Measurements from ENCODE around the gene ESRRG.
"Not testable (repeated sequence)": the region's sequence is repeated elsewhere in the genome, so short reads cannot be mapped to it uniquely, and the experiment has no call there.

Gene ESRRG

DNA sequence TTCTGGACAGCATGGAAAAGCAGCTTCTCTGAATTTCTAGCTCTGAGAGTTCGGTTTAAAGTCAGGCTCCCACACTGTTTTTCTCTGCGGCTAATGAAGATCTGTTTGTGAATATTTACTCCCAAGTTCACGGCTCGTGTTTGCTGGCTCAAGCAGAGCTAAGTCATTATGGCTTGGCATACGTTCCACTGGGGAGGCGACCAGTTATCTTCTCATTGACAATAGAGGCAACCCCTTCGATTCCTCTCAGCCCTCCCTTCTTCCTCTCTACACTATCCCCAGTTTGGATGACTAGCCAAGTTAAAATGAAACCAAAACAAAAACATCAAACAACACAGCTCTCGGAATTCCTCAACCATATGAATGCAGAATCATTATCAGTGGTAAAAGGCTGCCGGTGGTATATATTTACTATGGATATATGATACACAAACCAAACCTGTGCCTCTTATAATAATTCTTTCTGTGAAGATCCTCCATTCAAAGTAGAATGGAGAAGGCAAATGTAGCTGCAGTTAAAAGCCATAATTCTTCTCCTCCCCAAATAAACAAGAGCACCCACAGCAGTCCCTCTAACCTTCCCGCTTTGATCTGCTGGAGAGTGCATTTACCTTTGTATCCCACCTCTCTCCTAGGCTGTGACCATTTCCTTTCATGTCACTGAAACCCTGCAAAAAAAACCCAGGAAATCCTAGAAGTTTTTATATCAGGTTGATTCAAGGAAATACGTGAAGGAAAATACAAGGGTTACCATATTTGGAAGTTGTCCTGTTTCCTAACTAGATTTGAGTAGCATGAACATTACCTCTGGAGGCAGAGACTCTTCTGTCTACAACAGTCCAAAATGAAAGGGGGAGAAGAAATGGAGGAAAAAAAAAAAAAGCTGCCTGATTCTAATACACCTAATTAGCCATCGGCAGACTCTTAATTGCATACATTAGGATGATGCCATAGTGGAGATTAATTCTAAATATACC is 191.7 kb downstream of the ESRRG start:
- peak; percentile 81 for ATAC-seq
- TF ChIP-seq ZNF565 (CRISPR knock-in tag; conservative IDR thresholded peaks at IDR 0.05; ENCODE audit: low read depth) (no peak), TOX (CRISPR knock-in tag; IDR thresholded peaks at IDR 0.05; ENCODE audit: borderline replicate concordance) (no peak), OSR1 (CRISPR knock-in tag; IDR thresholded peaks at IDR 0.05) (no peak), TCF4 (CRISPR knock-in tag; IDR thresholded peaks at IDR 0.05; ENCODE audit: borderline replicate concordance) (no peak), ZNF70 (CRISPR knock-in tag; IDR thresholded peaks at IDR 0.05) (no peak), ESRRG (CRISPR knock-in tag; IDR thresholded peaks at IDR 0.05) (no peak), PPARA (CRISPR knock-in tag; IDR thresholded peaks at IDR 0.05; ENCODE audit: borderline replicate concordance) (no peak), ARNTL (CRISPR knock-in tag; IDR thresholded peaks at IDR 0.05; ENCODE audit: borderline replicate concordance, low read depth) (no peak), ZC3H10 (CRISPR knock-in tag; IDR thresholded peaks at IDR 0.05) (no peak), CSDC2 (CRISPR knock-in tag; IDR thresholded peaks at IDR 0.05) (no peak), RARB (CRISPR knock-in tag; IDR thresholded peaks at IDR 0.05) (no peak), BACH2 (CRISPR knock-in tag; IDR thresholded peaks at IDR 0.05; ENCODE audit: borderline replicate concordance) (no peak), SNAI2 (CRISPR knock-in tag; IDR thresholded peaks at IDR 0.05) (no peak)
- TF ChIP-seq, protein P1, sequence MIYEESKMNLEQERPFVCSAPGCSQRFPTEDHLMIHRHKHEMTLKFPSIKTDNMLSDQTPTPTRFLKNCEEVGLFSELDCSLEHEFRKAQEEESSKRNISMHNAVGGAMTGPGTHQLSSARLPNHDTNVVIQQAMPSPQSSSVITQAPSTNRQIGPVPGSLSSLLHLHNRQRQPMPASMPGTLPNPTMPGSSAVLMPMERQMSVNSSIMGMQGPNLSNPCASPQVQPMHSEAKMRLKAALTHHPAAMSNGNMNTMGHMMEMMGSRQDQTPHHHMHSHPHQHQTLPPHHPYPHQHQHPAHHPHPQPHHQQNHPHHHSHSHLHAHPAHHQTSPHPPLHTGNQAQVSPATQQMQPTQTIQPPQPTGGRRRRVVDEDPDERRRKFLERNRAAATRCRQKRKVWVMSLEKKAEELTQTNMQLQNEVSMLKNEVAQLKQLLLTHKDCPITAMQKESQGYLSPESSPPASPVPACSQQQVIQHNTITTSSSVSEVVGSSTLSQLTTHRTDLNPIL (CRISPR knock-in tag; IDR thresholded peaks at IDR 0.05; ENCODE audit: low read depth): no peak
- TF ChIP-seq, protein P2, sequence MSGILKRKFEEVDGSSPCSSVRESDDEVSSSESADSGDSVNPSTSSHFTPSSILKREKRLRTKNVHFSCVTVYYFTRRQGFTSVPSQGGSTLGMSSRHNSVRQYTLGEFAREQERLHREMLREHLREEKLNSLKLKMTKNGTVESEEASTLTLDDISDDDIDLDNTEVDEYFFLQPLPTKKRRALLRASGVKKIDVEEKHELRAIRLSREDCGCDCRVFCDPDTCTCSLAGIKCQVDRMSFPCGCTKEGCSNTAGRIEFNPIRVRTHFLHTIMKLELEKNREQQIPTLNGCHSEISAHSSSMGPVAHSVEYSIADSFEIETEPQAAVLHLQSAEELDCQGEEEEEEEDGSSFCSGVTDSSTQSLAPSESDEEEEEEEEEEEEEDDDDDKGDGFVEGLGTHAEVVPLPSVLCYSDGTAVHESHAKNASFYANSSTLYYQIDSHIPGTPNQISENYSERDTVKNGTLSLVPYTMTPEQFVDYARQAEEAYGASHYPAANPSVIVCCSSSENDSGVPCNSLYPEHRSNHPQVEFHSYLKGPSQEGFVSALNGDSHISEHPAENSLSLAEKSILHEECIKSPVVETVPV (CRISPR knock-in tag; IDR thresholded peaks at IDR 0.05): no peak
- TF ChIP-seq, protein P3, sequence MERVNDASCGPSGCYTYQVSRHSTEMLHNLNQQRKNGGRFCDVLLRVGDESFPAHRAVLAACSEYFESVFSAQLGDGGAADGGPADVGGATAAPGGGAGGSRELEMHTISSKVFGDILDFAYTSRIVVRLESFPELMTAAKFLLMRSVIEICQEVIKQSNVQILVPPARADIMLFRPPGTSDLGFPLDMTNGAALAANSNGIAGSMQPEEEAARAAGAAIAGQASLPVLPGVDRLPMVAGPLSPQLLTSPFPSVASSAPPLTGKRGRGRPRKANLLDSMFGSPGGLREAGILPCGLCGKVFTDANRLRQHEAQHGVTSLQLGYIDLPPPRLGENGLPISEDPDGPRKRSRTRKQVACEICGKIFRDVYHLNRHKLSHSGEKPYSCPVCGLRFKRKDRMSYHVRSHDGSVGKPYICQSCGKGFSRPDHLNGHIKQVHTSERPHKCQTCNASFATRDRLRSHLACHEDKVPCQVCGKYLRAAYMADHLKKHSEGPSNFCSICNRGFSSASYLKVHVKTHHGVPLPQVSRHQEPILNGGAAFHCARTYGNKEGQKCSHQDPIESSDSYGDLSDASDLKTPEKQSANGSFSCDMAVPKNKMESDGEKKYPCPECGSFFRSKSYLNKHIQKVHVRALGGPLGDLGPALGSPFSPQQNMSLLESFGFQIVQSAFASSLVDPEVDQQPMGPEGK (CRISPR knock-in tag; IDR thresholded peaks at IDR 0.05; ENCODE audit: borderline replicate concordance): no peak
- TF ChIP-seq, protein P4, sequence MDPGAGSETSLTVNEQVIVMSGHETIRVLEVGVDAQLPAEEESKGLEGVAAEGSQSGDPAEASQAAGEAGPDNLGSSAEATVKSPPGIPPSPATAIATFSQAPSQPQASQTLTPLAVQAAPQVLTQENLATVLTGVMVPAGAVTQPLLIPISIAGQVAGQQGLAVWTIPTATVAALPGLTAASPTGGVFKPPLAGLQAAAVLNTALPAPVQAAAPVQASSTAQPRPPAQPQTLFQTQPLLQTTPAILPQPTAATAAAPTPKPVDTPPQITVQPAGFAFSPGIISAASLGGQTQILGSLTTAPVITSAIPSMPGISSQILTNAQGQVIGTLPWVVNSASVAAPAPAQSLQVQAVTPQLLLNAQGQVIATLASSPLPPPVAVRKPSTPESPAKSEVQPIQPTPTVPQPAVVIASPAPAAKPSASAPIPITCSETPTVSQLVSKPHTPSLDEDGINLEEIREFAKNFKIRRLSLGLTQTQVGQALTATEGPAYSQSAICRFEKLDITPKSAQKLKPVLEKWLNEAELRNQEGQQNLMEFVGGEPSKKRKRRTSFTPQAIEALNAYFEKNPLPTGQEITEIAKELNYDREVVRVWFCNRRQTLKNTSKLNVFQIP (CRISPR knock-in tag; IDR thresholded peaks at IDR 0.05; ENCODE audit: borderline replicate concordance, low read depth): no peak

DNA sequence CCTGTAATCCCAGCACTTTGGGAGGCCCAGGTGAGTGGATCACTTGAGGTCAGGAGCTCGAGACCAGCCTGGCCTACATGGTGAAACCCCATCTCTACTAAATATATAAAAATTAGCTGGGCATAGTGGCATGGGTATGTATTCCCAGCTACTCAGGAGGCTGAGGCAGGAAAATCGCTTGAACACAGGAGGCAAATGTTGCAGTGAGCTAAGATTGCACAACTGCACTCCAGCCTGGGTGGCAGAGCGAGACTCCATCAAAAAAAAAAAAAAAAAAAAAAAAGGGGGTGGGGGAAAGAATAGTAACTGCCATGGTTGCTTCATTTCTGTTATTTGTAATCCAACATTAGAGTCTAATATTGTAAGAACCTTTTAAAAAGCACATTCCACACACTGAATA is 193.4 kb downstream of the ESRRG start:
- not testable (repeated sequence) for ATAC-seq

DNA sequence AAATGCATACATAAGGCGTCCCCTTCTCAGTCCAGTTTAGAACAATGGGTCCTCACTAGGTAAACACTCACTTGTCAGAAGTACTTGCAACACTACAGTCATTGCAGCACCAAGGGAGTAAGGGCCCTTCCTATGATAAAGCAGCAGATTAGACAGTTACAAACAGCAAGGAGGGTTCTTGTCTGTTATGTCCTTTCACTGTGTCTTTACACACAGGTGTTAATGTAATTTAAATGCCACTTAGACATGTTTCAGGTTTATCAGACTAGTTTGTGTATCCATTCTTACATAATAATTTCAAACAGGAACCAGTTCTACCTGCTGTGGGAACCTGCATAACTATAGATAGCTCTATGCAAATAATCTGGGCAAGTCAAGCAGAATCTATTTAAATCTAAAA is 194.4 kb downstream of the ESRRG start:
- no peak for TF ChIP-seq ISL1 (CRISPR knock-in tag; IDR thresholded peaks at IDR 0.05)
- no peak for TF ChIP-seq BACH2 (CRISPR knock-in tag; IDR thresholded peaks at IDR 0.05; ENCODE audit: borderline replicate concordance)
- no peak for ATAC-seq

DNA sequence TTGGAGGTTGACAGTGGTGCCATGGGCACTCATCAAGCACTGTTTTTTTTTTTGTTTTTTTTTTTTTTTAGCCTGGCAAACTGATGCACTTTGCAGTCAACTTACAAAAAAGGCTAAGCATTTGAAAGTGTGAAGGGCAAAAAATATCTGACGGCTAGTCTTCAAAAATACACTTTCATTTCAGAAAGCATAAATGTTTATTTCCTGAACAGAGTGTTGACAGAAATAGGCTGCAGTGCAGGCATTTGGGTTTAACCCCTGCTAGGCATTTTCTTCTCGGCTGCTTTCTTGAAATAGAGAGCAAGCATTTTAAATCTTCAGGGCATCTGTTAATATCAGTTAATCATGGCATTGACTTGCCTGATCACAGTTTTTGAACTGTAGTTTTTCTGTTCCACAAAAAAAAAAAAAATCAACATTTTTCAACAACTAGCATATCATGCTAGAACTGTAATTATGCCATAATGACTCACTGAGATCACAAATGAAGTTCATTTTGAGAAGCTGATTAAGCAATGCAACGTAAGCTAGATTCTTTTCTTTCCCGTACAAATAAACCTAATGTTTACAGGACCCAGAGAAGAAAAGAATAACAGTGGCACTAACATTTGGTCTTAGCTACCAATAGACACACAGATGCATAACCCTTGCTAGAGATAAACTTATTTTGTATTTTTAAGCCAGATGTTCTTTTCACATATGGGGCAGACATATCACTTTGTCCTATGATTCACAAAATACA is 199.6 kb downstream of the ESRRG start:
- ATAC-seq: no peak
- TF ChIP-seq CSDC2 (CRISPR knock-in tag; IDR thresholded peaks at IDR 0.05) (no peak), ZFP3 (CRISPR knock-in tag; IDR thresholded peaks at IDR 0.05) (no peak), RARB (CRISPR knock-in tag; IDR thresholded peaks at IDR 0.05) (no peak)

DNA sequence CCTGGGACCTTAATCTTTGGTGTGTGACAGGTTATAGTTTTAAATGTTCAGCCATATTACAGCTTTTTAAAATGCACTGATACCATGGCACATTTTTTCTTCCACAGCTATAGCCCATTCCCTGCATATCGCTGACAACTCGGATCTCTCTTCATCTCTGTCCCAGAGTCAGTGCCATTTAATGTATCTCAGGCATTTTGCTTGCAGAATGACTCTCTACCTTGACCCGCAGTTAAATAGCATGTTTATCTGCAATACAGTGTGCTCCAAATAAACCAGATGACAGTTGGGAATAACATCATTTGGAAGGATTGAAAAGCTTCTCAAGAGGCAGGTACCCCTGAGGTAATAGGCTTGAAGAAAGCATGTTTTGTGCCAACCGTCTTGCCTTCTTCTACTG is 200.2 kb downstream of the ESRRG start:
- ATAC-seq: no peak
- TF ChIP-seq ZC3H10 (CRISPR knock-in tag; IDR thresholded peaks at IDR 0.05) (no peak), ZNF8 (CRISPR knock-in tag; IDR thresholded peaks at IDR 0.05) (no peak), TOX (CRISPR knock-in tag; IDR thresholded peaks at IDR 0.05; ENCODE audit: borderline replicate concordance) (no peak), ZFP3 (CRISPR knock-in tag; IDR thresholded peaks at IDR 0.05) (no peak), GLIS3 (CRISPR knock-in tag; IDR thresholded peaks at IDR 0.05) (no peak), PPARA (CRISPR knock-in tag; IDR thresholded peaks at IDR 0.05; ENCODE audit: borderline replicate concordance) (no peak), ARNTL (CRISPR knock-in tag; IDR thresholded peaks at IDR 0.05; ENCODE audit: borderline replicate concordance, low read depth) (no peak)
- TF ChIP-seq, protein P5, sequence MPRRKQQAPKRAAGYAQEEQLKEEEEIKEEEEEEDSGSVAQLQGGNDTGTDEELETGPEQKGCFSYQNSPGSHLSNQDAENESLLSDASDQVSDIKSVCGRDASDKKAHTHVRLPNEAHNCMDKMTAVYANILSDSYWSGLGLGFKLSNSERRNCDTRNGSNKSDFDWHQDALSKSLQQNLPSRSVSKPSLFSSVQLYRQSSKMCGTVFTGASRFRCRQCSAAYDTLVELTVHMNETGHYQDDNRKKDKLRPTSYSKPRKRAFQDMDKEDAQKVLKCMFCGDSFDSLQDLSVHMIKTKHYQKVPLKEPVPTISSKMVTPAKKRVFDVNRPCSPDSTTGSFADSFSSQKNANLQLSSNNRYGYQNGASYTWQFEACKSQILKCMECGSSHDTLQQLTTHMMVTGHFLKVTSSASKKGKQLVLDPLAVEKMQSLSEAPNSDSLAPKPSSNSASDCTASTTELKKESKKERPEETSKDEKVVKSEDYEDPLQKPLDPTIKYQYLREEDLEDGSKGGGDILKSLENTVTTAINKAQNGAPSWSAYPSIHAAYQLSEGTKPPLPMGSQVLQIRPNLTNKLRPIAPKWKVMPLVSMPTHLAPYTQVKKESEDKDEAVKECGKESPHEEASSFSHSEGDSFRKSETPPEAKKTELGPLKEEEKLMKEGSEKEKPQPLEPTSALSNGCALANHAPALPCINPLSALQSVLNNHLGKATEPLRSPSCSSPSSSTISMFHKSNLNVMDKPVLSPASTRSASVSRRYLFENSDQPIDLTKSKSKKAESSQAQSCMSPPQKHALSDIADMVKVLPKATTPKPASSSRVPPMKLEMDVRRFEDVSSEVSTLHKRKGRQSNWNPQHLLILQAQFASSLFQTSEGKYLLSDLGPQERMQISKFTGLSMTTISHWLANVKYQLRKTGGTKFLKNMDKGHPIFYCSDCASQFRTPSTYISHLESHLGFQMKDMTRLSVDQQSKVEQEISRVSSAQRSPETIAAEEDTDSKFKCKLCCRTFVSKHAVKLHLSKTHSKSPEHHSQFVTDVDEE (CRISPR knock-in tag; IDR thresholded peaks at IDR 0.05): no peak
- TF ChIP-seq, protein P4 (CRISPR knock-in tag; IDR thresholded peaks at IDR 0.05; ENCODE audit: borderline replicate concordance, low read depth): no peak

Data from SK-N-SH treated with all-trans-retinoic acid at 6 μM for 48 hours (cell line).